GM19324 (cell line): ENCODE data around the gene ARVCF.

Experiments
- ATAC-seq: cut with Tn5 transposase; IDR thresholded peaks from one replicate; pipeline ENCODE4 v1.9.1; 2021; ENCODE audit warnings: mild to moderate bottlenecking, moderate library complexity; ENCODE audit not compliant: unreplicated experiment, low FRiP score

Gene ARVCF

DNA sequence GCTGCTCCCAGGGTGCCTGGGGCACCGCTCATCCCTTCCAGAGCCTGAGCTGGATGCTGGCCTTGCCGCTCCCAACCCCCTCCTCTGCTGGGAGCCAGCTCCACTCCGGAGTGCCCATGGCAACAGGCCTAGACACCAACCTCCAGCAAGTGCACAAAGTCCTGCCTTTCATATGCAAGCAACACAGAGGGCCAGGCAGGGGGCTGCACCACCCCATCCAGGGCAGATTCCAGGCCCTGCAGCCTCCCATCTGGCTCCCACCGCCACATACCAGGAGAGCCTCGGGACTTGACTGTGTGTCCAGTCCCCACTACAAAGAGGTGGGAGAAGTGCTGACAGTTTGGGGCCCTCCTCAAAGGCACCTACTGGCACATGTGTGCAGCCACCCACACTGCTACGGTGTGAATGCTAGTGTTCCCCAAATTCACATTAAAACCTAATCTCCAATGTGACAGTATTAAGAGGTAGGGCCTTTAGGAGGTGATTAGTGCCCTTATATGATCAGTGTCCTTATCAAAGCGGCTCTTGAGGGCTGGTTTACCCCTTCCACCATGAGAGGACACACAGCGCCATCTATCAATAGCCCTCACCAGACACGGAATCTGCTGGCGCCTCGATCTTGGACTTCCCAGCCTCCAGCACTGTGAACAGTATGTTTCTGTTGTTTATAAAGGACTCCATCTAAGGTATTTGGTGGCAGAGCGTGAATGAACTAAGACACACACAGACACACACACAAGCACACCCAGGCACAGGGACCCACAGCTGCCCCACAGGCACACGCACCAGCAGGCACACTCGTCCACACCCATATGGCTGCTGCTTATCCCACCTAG is 16.2 kb downstream of the ARVCF start:
- no peak for ATAC-seq

DNA sequence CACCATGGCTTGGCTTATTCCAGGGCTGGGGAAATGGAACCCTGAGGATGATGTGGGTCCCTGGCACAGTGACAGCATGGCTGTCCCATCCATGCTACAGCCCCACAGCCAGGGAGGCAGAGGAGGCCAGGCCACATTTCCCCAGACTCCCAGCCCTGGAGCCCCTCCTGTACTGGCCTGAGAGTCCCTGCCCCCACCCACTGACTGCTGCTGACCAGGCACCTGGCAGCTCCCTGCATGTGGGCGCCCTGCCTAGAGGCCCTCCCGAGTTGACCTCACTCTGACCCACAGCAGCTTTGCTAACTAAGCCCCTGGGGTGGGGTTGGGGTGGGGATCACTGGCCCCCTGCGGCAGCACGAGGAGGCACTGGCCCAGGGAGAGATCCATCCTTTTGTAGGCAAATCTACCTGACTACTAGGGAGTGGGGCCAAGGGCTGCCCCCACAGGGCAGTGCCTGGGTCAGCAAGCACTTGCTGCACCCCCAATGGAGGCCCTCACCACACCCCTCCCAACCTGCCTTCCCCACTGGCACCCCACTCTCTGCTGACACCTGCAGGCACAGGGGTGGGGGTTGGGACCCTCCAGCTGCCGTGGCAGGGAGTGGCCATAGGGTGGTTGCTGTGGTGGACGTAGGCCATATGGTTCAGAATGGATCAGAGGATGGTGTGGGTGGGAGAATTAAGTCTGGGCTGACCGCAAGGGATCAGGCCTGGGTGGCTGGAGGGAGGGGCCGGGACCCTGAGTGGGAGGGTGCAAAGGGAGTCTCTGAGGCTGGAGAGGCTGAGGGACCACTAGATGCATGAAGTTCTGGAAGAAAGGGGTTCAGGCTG is 17.4 kb downstream of the ARVCF start:
- no peak for ATAC-seq

DNA sequence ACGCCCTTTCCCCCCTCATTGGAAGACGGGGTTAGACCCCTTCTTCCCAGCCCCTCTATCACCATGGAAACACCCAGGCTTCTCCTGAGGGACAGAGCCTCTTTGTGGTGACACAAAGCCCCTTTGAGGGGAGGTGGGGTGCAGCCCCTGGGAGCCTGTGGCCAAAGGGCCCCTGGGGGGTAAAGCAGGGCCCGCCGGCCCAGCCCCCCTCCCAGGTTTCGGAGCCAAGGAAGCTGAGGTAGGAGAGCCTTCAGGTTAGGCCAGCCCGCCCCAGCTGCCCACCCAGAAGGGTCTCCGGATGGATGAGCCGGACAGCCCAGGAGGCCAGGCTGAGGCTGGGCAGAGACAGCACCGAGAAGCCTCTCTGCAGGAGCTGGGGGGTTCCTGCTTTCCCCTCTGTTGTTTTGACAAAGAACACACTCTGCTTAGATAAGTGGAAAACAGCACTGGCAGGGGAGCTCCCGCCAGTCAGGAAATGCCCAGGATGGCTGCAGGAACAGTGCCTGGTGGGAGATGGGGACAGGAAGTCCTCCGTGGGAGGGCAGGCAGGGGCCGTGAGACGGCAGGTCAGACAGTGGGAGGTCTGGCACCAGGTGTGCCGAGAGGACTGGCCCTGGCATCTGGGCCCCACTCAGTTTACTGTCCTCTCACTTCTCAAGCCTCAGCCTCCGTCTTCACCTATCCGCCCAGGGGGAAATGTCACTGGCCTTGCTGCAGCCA is 18.2 kb downstream of the ARVCF start:
- no peak for ATAC-seq

DNA sequence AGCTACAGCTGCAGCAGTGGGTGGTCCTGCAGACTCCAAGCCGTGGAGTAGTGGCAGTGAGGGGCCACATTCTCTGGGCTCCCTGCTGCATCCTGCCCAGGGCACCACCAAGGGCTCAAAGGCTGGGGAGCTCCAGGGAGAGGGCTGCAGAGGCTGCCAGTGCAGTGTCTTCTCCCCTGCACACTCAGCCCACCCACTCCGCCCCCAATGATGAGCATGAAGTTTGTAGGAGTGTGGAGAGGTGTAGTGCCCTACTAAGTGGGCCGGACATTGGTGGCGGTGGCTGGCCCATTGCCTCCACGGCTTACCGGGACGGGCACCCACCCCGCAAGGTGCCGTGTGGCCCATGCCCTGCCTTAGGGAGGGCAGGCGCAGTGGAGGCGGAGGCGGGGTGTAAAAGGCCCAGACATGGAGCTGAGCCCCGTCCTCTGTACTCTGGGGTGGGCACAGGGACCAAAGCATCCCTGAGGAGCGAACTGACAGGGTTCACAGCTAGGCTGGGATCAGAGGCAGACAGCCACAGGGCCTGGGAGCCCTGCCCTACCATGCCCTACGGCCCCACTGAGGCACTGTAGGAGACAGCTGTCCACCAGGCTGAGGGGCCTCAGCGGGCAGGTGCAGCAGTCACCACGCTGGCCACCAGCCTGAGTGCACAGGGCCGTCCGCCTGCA is 18.9 kb downstream of the ARVCF start:
- ATAC-seq = no peak

DNA sequence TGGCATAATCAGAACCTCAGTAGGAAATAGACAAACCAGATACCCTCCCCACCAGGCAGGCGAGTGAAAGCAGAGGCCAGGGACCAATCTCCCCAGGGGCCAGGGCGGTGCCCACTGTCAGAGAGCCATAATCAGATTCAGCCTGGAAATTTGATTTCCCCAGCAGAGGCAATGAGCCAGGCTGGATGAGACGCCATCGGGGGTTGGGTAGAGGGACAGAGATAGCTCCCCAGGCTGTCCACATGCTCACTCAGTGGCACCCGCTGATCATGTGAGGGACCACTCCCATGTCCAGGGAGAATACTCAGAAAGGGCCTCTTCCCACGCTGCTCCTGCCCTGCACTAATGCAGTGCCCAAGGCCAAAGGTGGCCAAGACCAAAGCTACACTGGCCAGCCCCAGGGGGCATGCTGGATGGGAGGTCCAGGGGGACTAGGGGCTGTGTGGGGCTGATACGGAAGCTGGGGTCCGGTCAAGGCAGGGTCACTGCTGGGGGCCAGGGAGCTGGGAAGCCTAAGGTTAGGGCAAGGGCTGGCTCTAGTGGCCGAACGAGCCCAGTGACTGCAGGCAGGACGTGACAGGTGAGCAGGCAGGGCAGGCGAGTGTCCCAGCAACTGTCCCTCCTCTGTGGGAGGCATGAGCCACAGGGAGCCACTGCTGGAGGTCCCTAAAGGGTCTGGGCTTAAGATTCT is 19.8 kb downstream of the ARVCF start:
- ATAC-seq = no peak

DNA sequence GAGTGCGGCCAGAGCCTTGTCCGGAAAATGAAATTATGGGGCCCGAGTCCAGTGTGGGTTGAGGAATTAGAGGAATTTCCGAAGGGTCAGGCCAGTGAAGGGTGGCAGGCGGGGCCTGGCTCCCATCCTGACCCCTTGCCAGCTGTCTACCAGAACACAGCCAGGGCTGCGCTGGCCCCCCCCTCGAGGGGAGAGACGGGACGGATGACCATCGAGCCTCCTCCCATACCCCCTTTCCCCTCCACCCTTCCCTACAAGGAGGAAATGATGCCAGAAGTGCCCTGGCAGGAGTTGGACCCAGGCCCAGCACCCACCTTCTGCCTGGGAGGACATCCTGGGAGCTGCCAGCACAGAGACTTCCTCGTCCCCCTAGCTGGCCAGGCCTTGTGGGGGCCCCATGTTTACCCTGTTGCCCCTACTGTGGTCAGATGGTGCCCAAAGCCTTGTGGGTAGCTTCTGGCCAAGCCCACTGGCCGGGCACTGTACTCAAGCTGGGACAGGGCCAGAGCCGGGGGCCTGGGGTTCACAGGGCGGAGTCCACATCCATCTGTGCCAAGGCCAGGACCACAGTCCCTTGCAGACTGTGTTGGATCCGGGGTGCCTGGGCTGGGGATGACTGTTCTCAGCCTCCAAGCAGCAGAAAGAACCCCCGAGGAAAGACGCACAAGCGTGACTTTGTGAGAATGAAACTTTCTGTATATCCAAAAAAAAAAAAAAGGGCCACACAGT is 20.8 kb downstream of the ARVCF start:
- ATAC-seq = no peak

DNA sequence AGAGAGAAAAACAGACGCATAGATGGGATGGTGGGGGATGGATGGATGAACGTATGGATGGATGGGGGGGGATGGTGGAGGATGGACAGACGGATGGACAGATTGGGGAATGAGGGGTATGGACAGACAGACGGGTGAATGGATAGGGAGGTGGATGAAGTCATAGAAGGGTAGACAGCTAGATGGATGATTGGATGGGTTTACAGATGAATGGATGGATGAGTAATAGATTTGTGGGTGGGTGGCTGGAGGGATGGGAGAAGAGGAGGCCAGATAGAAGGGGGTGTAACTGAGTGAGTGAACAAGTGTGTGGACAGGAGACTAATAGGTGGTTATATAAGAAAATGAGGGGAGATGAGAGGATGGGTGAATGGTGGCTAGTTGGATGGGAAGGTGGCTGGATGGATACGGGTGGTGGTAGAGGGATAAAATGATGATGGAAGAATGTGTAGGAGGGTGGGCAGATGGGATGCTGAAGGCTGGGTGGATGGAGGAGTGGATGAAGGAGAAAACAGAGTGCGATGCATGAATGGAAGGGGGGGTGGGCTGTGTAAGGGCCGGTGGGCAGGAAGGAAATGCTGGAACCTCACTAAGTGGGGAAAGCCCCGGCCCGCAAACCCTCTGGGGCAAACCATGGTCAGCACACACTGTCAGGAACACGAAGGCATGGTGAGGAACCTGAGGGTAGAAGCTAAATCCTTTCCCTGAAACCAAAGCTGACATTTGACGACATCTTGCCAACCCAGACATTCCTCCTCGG is 21.6 kb downstream of the ARVCF start:
- no peak for ATAC-seq

DNA sequence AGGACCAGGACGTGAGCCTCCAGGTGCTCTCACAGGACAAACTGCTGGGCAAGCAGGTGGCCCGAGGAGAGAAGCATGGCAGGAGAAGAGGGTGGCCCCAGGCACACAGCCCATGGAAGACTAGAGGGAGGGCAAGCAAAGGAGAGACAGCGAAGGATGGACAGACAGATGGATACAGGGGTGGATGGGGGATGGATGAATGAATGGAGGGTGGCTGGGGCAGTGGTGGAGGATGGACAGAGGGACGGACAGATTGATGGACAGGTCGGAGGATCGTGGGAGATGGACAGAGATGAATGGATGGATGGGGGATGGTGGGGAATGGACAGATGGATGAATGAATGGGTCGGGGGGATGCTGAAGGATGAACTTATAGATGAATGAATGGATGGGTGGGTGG is 22.7 kb downstream of the ARVCF start:
- ATAC-seq = no peak

DNA sequence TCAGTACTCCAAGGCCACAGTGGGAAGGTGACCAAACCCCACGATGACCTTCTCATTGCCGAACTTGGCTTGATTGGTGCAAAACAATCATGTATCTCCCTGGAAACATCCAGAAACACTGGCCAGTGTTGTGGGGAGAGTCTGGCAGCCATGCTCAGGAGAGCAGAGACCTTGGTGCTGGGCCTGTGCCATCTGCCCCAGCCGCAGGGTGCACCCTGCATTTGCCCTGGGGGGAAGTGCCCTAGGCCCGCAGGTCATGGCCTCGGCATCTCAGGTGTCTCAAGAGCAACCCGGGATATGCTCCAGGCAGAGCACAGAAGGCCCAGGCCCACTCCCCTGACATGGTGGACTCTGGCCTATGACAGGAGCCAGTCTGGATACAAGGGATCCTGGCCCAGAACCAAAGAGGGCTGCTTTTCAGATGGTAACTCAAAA is 23.7 kb downstream of the ARVCF start:
- no peak for ATAC-seq

DNA sequence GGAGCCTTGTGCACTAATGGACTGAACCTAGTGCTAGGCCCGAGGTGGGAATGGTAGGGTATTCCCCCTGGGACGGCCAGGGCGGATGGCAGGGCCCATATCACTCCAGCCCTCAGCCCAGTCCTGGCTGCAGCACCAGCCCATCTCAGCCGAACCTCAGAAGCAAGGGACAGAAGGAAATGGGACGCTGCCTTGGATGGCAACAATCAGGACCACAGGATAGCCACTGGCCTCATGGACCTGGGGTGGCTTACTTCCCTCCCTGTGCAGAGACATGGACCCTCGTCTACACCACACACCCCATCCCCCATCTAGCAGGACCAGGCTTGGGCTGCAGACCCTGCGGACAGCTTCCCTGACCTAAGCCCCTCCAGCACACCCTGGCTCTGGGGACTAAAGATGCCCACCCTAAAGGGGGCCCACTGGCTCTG is 24.1 kb downstream of the ARVCF start:
- ATAC-seq = no peak

DNA sequence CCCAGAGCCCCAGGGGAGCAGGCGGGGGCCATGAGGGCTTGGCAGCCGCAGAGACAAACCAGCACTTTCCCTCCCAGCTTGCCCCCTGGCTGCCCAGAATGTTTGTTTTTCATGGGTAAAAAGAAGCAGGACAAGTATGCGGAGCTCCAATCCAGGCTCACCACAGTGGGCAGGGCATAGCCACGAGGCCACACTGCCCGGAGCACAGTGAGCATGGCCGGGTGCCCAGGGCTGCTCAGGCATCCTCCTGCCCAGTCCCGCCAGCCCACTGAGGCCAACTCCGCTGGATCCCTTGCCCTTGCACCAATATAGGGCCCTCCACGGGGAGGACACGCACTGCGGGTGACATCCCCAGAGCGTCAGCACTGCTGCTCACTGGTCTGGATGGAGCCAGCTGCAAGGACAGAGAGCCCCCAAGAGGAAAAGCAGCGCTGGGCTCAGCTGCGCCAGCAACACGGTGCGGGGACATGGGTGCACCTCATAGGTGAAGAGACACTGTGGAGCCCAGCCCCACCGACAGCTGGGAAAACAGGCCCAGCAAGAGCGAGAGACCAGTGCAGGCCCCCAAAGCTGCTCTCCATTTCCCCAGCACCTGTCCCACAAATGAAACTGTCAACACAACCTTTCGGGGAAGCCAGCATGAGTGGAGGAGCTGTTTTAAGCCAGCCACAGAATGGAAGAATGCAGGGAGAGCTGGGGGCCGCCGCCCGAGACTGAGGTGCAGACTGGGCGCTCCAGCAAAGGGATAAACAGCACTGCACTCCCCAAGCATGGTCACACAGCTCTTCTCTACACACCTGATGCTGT is 24.8 kb downstream of the ARVCF start:
- no peak for ATAC-seq

DNA sequence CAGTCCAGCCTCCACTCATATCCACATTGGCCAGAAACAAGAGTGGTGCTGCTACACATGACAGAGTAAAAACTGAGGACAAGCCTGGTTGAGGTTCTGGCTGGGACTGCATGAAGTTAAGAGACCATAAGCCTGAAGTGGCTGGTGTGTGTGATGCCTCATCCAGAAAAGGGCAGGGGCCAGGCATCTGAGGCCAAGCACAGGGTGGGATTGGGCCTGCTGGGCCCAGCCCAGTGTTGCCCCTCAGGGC is 25.3 kb downstream of the ARVCF start:
- no peak for ATAC-seq

DNA sequence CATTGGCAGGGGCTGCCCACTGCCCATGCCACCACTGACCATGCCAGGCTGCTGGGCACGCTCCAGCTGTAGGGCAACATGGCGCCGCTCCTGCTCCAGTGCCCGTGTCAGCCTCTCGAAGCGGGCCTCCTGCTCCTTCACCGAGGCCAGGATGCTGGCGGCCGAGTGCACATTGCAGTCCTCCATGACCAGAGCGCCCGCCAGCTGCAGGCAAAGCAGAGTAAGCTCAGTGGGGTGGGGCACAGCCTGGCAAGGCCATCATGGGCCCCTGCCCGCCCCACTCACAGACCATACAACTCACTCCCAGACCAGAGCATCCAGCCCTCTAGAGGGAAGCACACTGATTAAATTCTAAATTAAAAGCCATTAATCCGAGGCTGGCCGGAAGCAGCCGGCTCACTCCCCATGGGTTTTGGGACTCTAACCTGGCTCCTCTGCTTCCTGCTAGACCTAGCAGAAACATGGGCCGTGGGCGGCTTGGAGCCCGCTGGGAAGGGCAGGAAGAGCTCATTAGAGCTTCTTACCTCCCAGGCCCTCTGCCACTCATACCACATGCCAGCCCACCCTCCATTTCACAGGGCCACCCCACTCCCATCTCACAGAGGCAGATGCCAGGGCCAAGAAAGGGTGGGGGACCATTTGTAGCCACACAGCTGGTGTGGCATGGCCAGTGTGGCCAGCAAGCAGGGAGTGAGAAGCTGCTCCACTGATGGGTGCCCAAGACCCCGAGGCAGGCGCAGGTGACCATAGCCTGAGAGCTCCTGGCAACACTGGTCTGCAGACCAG is 25.8 kb downstream of the ARVCF start:
- no peak for ATAC-seq

DNA sequence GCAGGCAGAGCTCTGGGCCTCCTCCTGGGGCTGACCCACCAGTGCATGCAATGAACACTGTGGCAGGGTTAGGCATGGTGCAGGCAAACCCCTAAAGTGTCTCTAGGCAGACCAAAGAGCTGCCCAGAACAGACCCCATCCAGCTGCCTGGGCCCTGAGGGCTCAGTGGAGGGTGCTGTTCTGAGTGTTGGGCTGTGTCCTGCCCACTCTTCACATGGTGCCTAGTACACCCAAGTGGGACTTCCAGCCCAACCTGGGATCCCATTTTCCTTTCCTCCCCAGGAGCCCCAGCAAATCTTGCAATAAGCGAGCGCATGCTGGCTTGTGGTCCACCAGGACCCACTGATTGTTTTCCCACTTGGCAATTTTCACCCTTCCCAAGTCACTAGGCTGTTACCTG is 26.4 kb downstream of the ARVCF start:
- no peak for ATAC-seq

DNA sequence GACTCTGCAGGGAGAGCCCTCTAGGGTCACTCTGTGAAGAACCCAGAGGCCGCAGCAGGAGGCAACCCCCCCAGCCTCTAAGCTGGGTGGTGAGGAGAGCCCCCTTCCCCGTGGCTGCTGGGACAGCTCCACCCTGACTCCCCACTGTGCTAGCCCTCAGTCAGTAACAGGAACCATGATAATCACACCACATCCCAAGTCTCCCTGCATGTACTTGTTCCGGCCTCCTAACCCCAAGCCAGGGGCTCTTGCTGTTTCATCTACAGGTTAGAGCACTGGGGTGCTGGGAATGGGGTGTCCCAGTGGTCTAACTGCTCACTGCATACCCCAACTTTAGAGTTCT is 26.9 kb downstream of the ARVCF start:
- no peak for ATAC-seq

DNA sequence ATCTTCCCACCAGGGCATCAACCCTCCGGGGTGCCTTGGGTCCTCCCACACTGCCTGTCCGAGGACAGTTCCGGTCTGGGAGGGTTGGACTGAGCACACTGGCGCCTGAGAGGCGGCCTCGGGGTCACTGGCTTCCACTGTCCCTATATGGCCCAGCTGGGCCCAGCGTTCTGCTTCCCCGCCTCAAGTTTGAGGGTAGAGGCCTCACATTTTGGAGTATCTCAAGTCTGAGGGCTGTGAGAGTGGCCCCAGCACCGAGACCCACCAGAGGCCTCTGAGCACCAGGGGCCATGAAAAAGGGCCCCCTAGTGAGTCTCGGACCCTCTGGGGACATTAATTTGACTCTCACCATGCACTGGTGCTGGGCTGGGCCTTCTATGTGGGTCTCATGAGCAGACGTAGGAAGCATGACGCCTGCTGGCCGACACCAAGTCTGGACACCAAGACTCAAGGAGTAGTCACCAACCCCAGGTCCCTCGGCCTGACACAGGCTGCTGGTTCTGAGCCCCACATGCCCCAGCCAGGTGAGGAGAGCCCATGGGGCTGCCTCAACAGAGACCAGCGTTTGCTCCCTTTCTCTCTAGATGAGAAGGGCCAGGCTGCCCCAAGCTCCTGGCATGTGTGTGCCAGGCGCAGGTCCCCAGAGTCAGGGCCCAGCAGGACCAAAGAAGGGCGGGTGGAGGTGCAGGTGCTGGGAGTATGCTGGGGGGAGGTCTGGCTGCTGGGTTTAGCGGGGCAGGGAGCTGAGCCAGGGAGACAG is 27.5 kb downstream of the ARVCF start:
- ATAC-seq = no peak

DNA sequence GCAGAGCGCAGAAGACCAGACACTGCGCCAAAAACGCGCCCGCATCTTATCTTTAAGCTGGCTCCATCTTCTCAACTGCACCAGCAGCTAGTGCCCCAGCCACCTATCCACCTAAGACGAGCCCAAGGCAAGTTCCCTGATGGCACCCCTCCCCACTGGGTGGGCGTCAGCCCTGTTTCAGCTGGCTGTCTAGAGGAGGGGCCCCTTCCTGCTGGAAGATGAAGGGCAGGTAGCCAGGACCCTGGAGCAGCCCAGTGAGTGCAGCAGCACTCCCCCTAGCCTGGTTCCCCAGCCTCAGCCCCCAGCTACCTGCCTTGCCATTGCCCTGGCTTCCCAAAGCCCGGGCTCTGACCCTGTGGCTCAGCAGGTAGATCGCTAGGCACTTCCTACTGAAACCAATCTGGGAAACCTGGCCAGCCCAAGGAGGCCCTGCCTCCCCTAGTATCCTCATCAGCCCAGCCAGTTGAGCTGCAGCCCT is 28.3 kb downstream of the ARVCF start:
- no peak for ATAC-seq
